HG03139 (cell line): Measurements from ENCODE around the gene TNS1.

ENCODE experiments used
- ATAC-seq: cut with Tn5 transposase; IDR thresholded peaks from one replicate; pipeline ENCODE4 v1.9.1; 2021; ENCODE audit not compliant: unreplicated experiment

The TNS1 gene

GRCh38 chr2:217856871-217857270 lies 145.9 kb downstream of the TNS1 start:
- no peak for ATAC-seq

- no peak for ATAC-seq
Measured at GRCh38 chr2:217856159-217856558, 146.6 kb downstream of the TNS1 start.

- no peak for ATAC-seq
Measured at GRCh38 chr2:217854684-217855420, 147.9 kb downstream of the TNS1 start.

DNA sequence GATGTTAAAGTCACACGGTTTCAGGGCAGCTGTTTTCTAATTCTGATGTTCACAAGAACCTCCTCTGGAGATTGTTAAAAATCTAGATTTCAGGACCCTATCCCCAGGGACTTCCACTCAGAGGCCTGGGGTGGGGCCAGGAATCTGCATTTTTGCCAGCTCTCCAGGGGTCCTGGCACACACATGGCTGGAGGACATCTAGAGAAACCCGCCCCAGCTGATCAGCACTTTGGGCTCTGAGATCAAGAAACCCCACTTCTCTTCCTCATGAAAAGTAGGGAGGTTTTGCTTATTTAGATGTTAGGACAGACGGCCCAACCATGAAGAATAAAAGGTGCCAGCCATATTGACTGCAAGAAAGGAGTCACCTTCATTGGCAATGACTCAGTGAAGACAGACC lies 148.8 kb downstream of the TNS1 start:
- ATAC-seq, result no peak

GRCh38 chr2:217853301-217853881 lies 149.4 kb downstream of the TNS1 start:
- ATAC-seq, result no peak

GRCh38 chr2:217852555-217853211 lies 150.1 kb downstream of the TNS1 start:
- ATAC-seq, result no peak

DNA sequence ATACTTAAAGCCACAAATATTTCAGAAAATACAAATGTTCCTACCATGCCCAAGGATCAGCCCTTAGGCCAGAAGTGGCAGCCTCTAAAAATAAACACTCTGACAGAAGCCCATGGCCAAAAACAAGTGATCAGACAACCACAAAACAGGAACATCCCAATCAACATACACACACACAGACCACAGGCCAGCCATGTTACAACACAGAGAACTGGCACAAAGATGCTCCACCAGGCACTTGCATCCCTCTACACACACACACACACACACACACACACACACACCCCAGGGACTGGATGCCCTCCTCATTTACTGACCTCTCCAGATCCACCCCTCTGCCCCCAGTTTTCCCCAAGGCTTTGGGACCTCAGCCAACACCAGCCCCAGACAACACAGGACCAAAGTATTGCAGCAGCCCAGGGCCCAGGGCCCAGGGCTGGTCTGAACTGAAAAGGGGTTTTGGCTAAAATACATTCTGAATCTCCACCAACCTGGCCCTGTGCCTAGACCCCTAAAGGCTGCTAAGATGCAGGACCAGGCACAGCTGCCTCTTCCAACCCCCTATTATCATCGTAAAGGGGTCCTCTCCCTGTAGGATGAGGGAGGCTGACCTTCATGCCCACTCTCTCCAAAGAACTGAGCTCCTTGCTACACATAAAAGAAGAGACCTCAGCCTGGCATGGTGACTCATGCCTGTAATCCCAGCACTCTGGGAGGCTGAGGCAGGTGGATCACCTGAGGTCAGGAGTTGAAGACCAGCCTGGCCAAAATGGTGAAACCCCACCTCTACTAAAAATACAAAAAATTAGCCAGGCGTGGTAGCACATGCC lies 151.4 kb downstream of the TNS1 start:
- no peak for ATAC-seq

DNA sequence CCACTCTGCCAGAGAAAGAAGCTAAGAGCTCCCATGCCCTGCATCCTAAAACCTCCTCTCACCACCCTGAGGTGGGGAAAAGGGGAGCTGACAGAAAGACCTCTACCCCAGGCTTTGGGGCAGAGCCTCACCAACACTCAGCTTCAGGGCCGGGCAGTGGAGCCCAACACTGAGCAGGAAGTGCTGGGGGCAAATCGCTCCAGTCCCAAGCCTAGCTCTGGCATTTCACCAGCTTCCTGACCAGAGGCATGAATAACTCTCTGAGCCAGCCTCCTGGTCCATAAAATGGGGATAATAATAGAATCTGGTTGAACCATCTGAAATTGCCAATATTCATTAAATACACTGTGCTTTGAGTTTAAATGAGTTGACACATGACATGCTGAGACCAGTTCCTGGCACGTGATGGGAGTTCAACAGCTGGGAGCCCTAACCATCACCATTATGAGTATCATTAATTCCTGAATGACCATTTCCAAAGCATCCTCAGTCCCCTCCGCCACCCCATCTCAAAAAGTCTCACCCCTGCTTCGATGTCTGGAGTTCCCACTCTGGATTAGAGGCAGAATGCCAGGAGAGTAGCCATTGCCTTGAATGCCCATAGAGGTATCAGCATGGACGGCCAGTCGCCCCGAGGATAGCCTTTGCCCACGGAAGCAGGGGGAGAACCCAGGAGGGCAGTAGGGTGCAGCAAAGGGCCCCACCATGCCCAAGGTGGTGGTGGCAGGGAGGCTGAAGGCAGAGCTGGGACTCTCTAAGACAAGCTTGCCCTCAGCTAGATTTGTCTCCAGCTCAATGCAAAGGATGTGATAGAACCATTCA lies 153.4 kb downstream of the TNS1 start:
- no peak for ATAC-seq

GRCh38 chr2:217848351-217848957 lies 154.3 kb downstream of the TNS1 start:
- no peak for ATAC-seq

GRCh38 chr2:217847552-217848350 lies 155.0 kb downstream of the TNS1 start:
- ATAC-seq, result no peak

DNA sequence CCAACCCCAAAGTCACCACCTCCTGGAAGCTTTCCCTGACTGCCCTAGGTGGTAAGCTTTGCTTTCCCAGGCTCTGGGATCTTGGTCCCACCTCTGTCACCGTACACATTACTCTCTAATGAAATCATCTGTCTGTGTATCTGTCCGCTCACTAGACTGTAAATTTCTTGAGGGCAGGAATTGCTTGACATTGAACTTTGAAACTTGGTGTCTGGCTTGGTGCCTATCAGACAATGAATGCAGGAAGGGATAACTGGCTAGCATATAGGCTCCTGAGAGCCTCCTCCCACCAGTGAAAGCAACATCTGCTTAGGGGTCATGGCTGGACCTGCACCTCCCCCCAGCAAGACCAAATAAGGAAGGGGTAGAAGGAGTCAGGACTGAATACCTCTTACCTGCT lies 155.7 kb downstream of the TNS1 start:
- ATAC-seq, result no peak

- no peak for ATAC-seq
Measured at GRCh38 chr2:217846321-217846743, 156.5 kb downstream of the TNS1 start.

DNA sequence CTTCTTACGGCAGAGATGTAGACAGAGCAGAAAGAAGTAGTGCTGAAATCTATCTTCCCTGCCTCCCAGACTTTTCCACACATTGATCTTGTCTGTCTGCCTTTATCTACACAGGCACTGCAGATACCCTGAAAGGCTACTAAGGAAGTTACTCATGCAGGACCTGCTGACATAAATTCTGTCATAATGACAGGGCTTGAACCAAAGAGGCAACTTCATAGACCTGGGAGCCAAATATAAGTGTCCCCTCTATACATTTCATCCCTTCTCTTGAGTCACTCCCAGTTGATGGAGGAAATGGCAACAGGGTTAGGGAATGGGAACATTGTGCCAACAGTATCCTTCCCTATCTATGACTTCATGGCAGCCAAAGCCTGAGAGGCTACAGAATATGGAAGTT lies 157.5 kb downstream of the TNS1 start:
- no peak for ATAC-seq

- ATAC-seq, result no peak
Measured at GRCh38 chr2:217844696-217845095, 158.1 kb downstream of the TNS1 start.

- no peak for ATAC-seq
Measured at GRCh38 chr2:217843324-217843723, 159.5 kb downstream of the TNS1 start.

DNA sequence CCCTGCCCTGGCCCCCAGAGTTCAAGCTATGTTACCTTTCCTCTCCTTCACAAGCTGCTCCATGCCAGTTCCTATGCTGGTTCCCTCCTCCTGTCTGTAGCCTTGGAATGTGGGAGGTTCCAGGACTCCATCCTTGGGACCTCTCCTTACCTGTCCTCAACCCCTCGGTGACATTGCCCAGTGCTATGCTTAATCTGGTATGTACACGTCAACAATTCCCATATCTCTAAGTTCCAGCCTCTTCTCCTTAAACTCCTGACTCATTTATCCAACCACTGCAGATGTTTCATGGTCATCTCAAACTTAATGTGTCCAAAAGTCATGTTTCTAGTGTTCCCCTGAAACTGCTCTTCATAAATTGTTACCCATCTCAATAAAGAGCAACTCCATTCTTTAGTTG lies 160.8 kb downstream of the TNS1 start:
- ATAC-seq, result no peak

DNA sequence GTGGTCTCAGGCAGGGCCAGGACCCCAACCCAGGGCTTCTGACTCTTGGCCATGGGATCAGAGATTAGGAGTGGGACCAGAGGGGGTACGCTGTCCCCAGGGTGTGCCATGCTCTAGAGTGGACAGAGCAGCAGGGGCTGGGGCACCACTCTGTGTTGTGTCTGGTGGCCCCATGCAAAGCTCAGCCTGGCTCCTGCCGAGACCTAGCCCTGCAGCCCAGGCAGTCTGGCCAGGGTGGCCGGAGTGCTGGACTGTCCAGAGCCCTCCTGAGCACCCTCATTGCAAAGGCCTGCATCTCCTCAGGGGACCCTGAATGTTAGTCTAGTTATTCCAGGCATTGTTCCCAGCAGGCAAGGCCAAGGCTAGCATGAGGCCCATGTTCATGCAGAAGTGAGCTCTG lies 162.3 kb downstream of the TNS1 start:
- no peak for ATAC-seq

GRCh38 chr2:217839750-217840107 lies 163.1 kb downstream of the TNS1 start:
- no peak for ATAC-seq

DNA sequence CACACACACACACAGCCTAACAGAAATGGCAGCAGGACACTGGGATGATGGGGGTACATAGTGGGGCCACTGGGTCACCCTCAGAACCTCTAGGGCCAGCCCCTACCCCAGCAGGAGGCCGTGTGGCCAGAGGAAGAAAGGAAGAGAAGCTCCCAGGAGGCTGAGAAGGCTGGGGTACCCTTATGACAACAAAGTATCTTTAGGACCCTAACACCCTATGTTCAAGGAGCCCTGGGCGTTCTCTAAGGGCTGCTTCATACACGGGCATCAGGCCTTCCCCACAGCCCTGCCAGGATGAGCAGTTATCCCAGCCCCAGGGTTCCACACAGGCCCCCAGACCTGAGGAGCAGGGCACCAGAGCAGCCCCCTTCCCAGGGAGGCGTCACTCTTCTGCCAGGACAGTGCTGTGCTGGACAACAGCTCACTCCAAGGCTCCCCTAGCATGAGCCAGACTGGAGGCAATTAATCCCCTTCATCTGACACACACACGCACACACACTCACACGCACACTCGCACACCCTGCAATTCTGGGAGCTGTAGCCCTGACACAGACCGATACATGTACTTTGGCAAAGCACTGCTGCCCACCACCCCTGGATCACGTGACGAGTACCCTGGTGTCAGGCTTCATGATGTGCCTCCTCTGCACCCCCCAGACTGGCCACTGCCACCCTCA lies 163.6 kb downstream of the TNS1 start:
- ATAC-seq, result no peak
